Activated CD4-positive, alpha-beta T cell treated with anti-CD3 and anti-CD28 coated beads for 48 hours (primary cell): Measurements from ENCODE around the gene GANC.
"Not testable (repeated sequence)": the region's sequence is repeated elsewhere in the genome, so short reads cannot be mapped to it uniquely, and the experiment has no call there.

Experiments
- DNase-seq: peaks from one replicate; pipeline ENCODE4 v3.0.0-alpha.2; 2020

GANC gene

DNA sequence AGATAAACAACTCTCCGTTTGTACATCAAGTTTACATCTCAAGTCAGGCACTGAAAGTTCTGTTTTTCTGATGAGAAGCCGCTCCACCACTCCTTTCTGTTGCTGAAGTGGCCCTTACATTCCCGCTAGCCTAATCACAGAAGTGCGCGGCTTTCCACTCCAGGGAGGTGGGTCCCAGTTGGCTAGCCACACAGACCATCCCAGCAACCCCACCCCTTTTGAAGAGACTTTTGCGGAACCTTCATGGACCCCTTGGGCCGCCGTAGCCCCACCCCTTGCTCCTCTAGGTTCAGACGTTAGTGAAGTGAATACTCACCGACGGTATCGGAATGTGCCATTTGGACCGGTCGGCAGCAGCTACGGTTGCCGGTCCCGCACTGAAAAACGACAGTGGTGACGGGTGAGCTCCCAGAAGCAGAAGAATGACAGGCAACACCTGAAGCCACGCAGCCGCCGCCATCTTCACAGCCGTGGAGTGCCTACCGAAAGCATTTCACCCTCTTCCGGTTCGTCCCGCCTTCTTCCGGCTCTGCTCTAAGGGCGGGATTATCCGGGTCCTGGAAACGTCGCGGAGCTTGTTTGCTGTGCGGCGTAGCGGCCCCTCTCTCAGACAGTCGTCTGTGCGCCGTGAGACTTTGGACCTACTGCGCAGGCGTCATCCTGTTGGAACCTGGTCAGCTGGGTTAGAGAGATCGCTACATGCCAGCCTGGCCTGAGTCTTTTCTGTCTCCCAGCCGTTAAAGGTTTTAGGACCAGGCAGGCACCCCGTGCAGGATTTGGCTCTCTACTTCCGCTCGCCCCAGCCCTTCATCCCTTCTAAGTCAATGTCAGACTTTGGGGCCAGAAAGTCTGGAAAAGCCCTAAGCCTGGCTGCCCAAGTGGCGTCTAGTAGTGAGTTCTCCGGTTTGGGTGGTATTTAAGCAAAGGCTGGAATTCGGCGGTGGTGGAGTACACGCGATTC lies at the start of gene GANC, which contains the start of gene TMEM87A:
Gene GANC, plus strand, starts transcription at position 263 of the 961 bp plus-strand sequence. CDS start 1,281 bp downstream, outside the sequence.
Gene TMEM87A, minus strand, starts transcription at position 495 of the 961 bp plus-strand sequence. Its CDS starts 35 bp downstream, at position 460.
- peak; percentile 97 for DNase-seq

- no peak for DNase-seq
These were observed 46.4 kb upstream of the GANC start for GRCh38 chr15:42226648-42227047.

DNA sequence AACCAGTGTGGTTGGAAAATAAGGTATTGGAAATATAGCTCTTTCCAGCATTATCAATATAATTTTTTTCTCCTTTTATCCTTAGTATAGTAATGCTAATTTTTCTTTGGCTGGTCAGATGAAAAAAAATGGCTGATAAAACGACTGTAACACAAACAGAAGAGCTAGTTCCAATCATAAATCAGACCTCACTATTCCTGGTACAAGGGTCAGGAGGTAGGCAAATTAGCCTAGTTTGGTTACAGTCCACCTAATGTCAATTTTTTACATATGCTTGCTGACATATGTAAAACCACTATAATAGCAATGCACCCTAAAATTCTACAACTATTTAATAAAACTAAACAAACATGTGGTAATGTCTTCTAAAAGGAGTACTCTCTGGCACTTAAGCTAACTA lies 45.0 kb upstream of the GANC start:
- no peak for DNase-seq

DNA sequence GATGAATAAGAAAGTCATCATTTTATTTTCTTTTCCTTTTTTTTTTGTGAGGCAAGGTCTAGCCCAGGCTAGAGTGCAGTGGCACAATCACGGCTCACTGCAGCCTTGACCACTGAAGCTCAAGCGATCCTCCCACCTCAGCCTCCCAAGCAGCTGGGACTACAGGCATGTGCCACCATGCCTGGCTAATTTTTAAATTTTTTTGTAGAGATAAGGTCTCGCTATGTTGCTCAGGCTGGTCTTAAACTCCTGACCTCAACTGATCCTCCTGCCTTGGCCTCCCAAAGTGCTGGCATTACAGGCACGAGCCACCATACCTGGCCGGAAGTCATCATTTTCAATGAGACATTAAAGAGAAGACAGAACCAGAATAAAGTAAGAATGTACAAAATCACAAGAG lies 44.0 kb upstream of the GANC start:
- DNase-seq: not testable (repeated sequence)

DNA sequence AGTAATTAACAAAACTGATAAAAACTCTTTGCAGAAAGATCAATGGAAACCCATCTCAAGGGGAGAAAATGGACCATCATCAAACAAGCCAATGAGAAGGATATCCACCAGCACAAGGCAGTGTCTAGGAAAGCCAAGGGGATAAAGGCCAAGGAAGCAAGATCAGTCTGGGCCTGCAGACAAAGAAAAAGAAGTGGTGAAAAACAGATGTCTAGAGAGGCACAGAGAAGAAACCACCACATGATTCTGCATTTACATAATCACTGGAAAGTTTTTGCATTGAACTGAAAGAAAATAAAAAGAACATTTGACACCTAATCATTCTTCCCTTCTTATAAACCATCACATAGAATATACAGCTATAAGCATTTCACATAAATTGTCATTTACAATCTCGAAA lies 41.9 kb upstream of the GANC start:
- no peak for DNase-seq

DNA sequence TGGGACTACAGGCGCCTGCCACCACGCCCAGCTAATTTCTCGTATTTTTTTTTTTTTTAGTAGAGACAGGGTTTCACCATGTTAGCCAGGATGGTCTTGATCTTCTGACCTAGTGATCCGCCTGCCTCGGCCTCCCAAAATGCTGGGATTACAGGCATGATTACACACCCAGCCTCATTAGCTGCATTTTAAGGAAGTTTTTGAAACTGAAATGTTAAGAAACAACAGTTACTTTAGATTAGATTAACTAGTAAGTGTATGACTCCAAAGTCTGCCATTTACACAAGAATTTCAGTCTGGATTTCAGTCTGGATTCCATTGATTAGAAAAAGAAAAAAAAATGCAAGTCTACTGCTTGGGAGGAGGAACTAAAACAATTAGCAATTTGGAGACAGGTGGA lies 40.4 kb upstream of the GANC start:
- no peak for DNase-seq

GRCh38 chr15:42233107-42233506 lies 39.9 kb upstream of the GANC start:
- DNase-seq: no peak

DNA sequence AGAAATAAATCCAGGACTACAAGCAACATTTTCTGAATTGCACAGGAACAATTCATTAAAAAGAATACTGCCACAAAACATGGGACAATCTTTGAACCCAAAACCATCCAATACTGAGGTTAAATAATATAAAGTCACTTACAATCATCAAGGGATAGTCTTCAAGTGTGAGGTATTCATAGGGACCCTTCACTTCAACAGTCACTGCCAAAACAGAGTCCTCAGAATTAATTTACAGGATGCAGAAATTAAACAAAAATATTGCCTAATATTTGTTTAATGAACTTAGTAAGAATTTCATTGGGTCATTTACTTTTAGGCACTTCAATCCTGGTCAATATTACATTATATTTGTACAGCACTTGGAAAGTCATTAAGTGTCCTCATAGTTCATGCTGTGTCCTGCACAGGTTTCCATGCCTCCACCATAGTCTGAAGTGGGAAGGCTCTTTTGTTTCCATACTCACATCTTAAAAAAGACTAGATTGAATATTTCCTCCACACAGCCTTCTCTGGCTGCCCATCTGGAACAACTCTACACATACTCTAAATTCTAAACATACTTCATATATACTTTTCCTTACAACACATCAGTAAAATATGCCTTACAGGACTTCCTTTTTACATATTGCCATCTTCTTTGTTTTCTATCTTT lies 33.3 kb upstream of the GANC start:
- DNase-seq: no peak

DNA sequence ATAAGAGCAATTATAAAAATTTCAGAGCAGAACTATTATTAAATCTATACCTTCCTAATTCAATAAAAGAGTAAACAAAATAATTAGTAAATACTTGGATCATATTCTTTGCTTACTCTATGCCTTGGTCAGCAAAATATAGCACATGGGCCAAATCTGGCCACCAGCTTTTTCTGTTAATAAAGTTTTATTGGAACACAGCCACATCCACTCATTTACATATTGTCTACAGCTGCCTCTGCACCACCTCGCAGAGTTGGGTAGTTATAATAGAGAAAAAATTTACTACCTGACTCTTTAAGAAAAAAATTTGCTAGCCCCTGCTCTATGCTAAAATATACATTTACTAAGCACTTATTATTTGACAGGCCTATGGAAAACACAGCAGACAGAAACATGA lies 32.2 kb upstream of the GANC start:
- DNase-seq: no peak

DNA sequence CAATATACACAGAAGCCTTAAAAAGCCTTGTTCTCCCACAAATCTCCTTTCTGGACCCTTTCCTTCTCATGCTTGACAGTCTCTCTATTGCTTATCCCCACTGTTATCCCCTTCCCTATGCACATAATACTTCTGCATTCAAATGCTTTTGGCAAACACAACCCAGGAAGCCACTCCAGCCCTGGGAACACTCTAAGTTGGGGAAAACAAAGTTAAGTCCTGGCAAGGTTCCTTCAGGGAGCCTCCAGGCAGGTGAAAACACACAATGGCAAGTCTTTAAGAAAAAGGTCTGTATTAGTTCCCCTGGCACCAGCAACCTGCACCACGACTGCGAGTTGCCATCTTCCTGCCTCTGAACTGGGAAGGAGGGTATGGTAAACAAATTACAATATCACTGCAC lies 19.7 kb upstream of the GANC start:
- DNase-seq: no peak

- DNase-seq: no peak
These were observed 8.2 kb upstream of the GANC start for GRCh38 chr15:42264795-42265194.

DNA sequence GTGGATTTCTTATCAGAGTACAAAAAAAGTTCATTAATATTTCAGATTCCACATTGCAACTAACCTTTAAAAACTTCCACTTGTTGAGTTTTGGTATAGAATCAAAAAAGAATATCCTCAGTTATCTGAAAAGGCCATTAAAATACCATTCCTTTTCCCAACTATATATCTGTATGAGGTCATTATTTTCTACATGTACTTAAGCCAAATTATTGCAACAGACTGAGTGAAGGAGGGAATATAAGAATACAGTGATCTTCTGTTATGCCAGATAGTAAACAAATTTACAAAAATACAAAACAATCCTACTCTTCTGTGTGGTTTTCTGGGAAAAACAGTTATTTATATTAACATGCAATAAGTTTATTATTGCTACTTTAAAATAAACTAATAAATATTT lies 5.7 kb upstream of the GANC start:
- no peak for DNase-seq

DNA sequence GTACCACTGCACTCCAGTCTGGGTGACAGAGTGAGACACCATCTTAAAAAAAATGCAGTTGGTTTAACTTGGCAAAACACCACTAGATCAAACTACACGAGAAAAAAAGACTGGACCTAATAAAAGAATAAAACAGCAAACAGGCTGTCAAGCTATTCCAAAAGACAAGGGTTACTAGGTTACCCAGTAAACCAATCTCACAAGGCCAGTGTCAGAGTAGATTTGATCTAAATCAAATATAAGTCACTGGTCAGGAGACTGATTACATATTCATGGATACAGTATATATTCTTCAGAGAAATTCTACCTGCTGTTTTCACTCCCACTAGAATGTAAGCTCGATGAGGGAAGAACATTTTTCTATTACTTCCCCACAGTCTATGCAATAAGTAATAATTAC lies 2.5 kb upstream of the GANC start:
- DNase-seq: no peak

DNA sequence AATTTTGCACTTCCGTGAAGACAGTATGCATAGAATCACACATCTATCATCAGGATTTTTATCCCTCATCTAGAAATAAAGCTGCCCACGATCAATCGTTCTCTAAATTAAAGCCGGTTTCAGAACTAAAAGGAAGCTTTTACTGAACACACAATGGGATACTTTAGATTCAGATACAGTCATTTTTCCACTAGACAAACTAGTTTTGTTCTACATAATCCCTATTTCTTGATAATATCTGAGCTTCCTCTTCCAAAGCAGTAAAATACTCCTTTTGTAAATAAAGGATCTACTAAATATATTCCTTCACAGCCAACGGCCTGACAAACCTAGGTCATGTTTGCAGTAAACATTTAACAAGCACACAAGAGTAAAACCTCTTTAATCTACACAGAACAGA lies 2.0 kb upstream of the GANC start:
- no peak for DNase-seq

- DNase-seq: peak; percentile 78
These were observed 1.1 kb downstream of the GANC start for GRCh38 chr15:42273900-42274701.

- DNase-seq: no peak
These were observed 1.6 kb downstream of the GANC start for GRCh38 chr15:42274702-42274989.

DNA sequence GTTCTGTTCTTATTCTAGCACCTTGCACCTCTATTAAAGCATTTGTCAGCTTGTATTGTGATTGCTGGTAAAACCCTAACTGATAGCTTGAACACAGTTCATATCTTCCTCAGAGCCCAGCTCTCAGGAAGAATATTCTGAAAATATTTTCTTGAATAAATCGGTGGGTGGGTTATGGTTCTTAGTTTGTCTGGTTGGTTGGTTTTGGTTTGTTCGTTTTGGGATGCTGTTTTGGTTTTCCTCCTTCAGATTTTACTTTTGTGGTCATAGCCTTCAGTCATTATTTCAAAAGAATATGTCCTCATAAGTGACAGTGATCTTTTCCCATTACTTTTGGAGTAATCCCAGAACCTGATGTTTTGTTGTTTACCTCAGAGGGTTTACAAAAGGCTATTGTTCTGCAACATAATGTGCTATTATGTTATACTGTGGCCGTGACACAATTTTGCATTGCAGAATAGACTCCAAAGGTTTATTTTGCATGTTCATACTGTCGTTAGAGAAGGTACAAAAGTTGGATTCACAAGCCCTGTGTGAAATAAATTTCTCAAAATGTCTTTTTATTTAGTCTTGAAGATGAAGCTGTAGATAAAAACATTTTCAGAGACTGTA lies 2.9 kb downstream of the GANC start:
- no peak for DNase-seq

DNA sequence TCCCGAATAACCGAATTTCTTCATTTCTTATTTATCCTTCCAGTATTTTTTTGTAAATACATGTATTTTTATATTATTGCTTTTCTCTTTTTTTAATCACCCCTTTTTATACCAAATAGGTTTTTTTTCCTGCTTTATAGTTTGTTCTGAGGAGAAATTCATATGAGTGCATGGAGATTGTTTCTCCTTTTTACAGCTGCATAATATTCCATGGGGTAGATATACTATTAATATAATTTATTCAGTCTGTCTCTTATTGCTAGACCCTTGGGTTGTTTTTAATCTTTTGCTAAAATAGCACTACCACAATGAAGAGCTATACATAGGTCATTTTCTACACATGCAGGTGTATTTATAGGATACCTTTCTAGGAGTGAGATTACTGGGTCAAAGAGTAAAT lies 3.8 kb downstream of the GANC start:
- DNase-seq: no peak

- no peak for DNase-seq
These were observed 6.3 kb downstream of the GANC start for GRCh38 chr15:42279234-42279723.

DNA sequence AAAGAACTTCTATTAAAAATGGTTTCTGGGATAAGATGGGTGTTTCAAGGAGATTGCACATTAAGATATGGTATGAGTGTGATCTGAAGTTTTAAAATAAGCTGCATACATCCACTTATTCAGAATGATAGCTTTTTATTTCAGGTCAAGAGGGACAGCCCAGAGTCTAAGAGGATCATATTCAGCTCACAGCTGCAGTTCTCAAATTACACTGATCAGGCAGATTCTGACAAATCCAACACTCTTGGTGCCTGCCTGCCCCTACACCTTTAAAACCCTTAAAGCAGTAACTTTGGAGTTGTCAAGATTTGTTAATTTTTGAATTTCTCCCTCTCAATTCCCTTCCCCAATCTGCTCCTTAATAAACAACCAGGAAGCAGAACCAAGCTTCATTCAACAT lies 9.3 kb downstream of the GANC start:
- no peak for DNase-seq

DNA sequence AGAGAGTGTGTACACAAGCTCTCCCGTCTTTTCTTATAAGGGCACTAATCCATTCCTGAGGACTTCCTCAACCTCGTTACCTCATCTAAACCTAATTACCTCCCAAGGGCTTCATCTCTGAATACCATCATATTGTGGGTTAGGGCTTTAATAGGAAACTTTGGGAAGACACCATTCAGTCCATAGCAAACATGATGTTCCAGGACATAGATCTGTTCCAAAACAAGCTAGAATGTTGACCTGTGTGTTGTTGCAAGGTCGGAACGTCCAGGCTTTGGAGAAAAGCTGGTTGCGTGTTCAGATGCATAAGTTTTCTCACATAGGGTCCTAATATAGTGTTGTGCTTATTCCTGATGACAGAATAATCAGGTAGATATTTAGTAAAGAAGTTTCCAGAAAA lies 9.9 kb downstream of the GANC start:
- no peak for DNase-seq

DNA sequence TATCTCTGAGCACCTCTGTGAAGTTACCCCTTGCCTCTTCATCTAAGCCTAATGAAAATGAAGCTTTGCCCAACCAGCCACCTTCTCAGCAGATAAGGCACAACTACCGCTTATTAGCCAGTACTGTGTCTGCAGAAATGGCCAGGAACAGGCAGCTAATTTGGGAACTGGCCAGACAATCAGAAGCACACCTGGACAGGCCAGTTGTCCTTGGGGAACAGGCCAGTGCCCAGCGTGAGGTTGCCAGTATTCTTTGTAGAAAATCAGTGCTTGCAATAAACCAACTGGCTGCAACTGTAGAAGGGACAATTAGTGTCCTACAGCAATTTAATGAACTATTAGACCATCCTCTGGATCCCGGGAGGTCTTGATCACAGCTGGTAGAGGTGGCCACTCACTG lies 10.7 kb downstream of the GANC start:
- DNase-seq: no peak

DNA sequence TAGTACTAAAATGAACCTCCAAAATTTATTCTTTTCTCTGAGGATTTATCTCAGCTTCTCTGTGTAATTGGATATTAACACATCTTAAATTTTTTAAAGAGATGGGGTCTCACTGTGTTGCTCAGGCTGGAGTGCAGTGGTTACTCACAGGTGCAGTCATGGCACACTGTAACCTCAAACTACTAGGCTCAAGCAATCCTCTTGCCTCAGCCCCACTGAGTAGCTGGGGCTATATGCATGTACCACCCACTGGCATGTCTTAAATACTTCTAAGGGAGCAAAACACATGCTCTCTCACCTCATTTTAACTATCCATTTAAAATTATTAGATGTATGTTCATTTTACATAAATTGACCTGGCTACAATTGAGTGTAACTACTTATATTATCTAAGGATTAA lies 11.6 kb downstream of the GANC start:
- DNase-seq: no peak
